ENCODE measurements around the gene RNF135. TPM values are rescaled to one million over a fixed set of nuclear protein-coding genes. Genes with fewer than 3 reads are reported as not detected.

The RNF135 gene, protein sequence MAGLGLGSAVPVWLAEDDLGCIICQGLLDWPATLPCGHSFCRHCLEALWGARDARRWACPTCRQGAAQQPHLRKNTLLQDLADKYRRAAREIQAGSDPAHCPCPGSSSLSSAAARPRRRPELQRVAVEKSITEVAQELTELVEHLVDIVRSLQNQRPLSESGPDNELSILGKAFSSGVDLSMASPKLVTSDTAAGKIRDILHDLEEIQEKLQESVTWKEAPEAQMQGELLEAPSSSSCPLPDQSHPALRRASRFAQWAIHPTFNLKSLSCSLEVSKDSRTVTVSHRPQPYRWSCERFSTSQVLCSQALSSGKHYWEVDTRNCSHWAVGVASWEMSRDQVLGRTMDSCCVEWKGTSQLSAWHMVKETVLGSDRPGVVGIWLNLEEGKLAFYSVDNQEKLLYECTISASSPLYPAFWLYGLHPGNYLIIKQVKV
- 9.3 TPM for total RNA-seq
- 10 to 100 TPM in 3 of 8 donors, 1 to 10 TPM in 5; 7.8 to 11.2 (median 9.2) TPM for polyA plus RNA-seq (ENCODE audit: insufficient read depth in 1 of 8, insufficient read length in 8 of 8, low replicate concordance in 1 of 8)
- long read RNA-seq, donor 1, partial matches to known transcripts: 0 of 4 reads
- long read RNA-seq, donor 1, other reads (novel, unspliced or antisense): 0 of 4 reads
- long read RNA-seq, donor 2, partial matches to known transcripts: 0 of 2 reads
- long read RNA-seq, donor 2, other reads (novel, unspliced or antisense): 0 of 2 reads
- long read RNA-seq, donor 3, partial matches to known transcripts: 0 of 3 reads
- long read RNA-seq, donor 3, other reads (novel, unspliced or antisense): 0 of 3 reads
- long read RNA-seq, donor 4, partial matches to known transcripts: 0 of 1 reads
- long read RNA-seq, donor 4, other reads (novel, unspliced or antisense): 0 of 1 reads
- long read RNA-seq, donor 5, partial matches to known transcripts: 0 of 7 reads
- long read RNA-seq, donor 5, other reads (novel, unspliced or antisense): 0 of 7 reads
- long read RNA-seq, donor 6, partial matches to known transcripts: 0 of 4 reads
- long read RNA-seq, donor 6, other reads (novel, unspliced or antisense): 0 of 4 reads
- long read RNA-seq, donor 7, partial matches to known transcripts: 159 of 164 reads
- long read RNA-seq, donor 7, other reads (novel, unspliced or antisense): 0 of 164 reads
- long read RNA-seq, donor 8, partial matches to known transcripts: 7 of 10 reads
- long read RNA-seq, donor 8, other reads (novel, unspliced or antisense): 0 of 10 reads
- long read RNA-seq, donor 9, partial matches to known transcripts: 0 of 1 reads
- long read RNA-seq, donor 9, other reads (novel, unspliced or antisense): 0 of 1 reads
- long read RNA-seq, donor 10, partial matches to known transcripts: 0 of 1 reads
- long read RNA-seq, donor 10, other reads (novel, unspliced or antisense): 0 of 1 reads
- long read RNA-seq, donor 11, partial matches to known transcripts: 15 of 18 reads
- long read RNA-seq, donor 11, other reads (novel, unspliced or antisense): 0 of 18 reads

DNA sequence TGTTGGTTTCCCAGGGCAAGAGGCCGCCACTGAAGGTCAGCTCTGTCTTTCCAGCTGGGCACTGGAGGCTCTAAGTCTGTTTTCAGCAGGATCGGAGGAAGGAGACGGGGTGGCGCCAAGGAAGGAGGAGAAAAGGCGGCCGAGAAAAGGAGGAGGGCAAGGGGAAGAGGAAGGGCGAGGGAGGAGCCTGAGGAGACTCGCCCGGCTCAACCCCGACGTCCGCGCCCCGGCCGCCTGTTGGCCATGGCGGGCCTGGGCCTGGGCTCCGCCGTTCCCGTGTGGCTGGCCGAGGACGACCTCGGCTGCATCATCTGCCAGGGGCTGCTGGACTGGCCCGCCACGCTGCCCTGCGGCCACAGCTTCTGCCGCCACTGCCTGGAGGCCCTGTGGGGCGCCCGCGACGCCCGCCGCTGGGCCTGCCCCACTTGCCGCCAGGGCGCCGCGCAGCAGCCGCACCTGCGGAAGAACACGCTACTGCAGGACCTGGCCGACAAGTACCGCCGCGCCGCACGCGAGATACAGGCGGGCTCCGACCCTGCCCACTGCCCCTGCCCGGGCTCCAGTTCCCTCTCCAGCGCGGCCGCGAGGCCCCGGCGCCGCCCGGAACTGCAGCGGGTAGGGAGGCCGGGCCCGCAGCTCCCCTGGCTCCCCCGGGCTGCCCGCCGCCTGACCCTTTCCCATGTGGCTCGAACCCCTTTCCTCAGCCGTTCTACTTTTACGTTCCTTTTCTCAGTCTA lies at the start of gene RNF135:
RNF135 (plus strand) TSS at position 209 of the 737 bp plus-strand sequence; CDS start at position 244, 35 bp downstream.
- H3K4me1 ChIP-seq (ENCODE audit: control insufficient read depth, insufficient read depth, low read length): peaks cover 4% of the 10 kb centered on the region
- no peaks in the 10 kb centered on the region for H3K36me3 ChIP-seq (ENCODE audit: control insufficient read depth, insufficient read depth, low read length)
- under 1% methylated on average over 61 of the region's 66 CpGs for WGBS (ENCODE audit: insufficient coverage)
- peak within 1 kb of the TSS; percentile 63 for H3K4me3 ChIP-seq (ENCODE audit: low read length)
- no peaks in the 10 kb centered on the region for H3K27me3 ChIP-seq (ENCODE audit: control insufficient read depth, insufficient read depth, low read length)
- DNase-seq: peak; percentile 95
- peaks cover 3% of the 10 kb centered on the region for H3K9me3 ChIP-seq (replicated peaks; ENCODE audit: control insufficient read depth, low read depth, low read length)
- H3K27ac ChIP-seq (ENCODE audit: low read length): peak within 1 kb of the TSS; percentile 91

DNA sequence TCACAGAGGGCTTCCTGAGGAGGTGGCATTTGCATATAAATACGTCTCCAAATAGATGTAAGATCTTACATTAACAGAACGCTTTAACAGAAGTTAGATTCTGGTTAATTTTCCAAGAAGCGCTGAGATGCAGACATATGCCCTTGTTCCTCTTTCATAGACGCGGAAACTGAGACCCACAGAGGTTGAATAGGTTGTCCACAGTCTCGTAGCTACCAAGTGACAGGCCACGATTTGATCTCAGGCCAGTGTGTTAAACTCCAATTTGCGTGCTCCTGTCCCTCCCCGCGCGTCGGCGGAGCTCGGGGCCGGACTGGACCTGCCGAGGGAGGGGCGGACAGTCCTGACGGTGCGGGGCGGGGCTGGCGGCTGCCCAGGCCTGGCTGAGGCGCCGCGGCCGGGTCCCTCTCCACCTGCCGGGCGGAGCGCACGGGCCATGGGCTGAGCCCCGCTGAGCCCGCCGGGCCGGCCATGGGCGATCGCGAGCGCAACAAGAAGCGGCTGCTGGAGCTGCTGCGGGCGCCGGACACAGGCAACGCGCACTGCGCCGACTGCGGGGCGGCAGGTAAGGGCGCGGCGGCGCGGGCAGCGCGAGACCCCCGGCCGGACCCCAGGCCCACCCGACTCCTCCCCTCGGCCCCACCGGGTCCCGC lies 49.2 kb upstream of the RNF135 start, which contains the start of gene ADAP2:
ADAP2 (plus strand) TSS at position 402 of the 653 bp plus-strand sequence; CDS start at position 472, 70 bp downstream.
- peak within 1 kb of the TSS; percentile 39 for H3K4me3 ChIP-seq (ENCODE audit: low read length)
- no peaks in the 10 kb centered on the region for H3K36me3 ChIP-seq (ENCODE audit: control insufficient read depth, insufficient read depth, low read length)
- H3K27ac ChIP-seq (ENCODE audit: low read length): peak within 1 kb of the TSS; percentile 55
- 1% methylated on average over 59 of the region's 60 CpGs for WGBS (ENCODE audit: insufficient coverage)
- H3K9me3 ChIP-seq (replicated peaks; ENCODE audit: control insufficient read depth, low read depth, low read length): no peaks in the 10 kb centered on the region
- H3K27me3 ChIP-seq (ENCODE audit: control insufficient read depth, insufficient read depth, low read length): peaks cover 57% of the 10 kb centered on the region
- DNase-seq: peak; percentile 64
- H3K4me1 ChIP-seq (ENCODE audit: control insufficient read depth, insufficient read depth, low read length): peaks cover 11% of the 10 kb centered on the region

DNA sequence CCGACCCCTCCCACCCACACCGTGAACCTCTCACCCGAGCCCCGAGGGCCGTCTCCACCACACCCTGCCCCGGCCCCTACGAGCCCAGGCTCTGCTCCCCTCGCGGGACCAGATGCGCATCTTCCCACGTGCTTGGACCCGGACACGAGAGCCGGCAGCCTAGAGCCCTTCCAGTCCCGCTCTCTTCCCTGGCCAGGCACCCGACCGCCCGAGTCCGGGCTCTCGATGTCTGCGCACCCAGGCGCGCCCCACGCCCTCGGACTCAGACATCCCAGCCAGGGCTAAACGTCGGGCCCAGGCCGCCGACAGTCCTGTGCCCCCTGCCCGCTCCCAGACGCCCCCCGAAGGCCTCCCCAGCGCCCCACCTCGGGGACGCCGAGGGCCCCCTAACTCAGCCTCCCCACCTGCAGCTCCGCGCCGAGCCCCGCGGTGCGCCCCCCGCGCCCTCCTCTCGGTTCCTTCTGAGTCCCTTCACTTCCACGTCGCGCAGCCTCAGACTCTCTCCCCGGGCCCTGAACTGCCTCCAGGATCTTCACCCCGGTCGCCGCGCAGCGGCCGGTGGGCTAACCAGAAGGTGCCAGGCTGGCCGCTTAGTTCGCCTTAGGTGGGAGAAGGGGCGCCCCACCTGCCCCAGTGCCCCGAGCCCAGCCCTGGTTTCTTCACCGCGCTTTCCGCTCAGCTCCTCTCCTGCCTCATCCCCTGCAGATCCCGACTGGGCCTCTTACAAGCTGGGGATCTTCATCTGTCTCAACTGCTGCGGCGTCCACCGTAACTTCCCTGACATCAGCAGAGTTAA lies 48.4 kb upstream of the RNF135 start:
- Histone ChIP-seq H3K9me3 (replicated peaks; ENCODE audit: control insufficient read depth, low read depth, low read length) (no peaks in the 10 kb centered on the region), H3K4me3 (ENCODE audit: low read length) (peak overlapping the region; percentile 39), H3K27me3 (ENCODE audit: control insufficient read depth, insufficient read depth, low read length) (peaks cover 61% of the 10 kb centered on the region), H3K36me3 (ENCODE audit: control insufficient read depth, insufficient read depth, low read length) (no peaks in the 10 kb centered on the region), H3K4me1 (ENCODE audit: control insufficient read depth, insufficient read depth, low read length) (peaks cover 11% of the 10 kb centered on the region), H3K27ac (ENCODE audit: low read length) (peak overlapping the region; percentile 55)
- under 1% methylated on average over 66 of the region's 66 CpGs for WGBS (ENCODE audit: insufficient coverage)
- peak; percentile 21 for DNase-seq

DNA sequence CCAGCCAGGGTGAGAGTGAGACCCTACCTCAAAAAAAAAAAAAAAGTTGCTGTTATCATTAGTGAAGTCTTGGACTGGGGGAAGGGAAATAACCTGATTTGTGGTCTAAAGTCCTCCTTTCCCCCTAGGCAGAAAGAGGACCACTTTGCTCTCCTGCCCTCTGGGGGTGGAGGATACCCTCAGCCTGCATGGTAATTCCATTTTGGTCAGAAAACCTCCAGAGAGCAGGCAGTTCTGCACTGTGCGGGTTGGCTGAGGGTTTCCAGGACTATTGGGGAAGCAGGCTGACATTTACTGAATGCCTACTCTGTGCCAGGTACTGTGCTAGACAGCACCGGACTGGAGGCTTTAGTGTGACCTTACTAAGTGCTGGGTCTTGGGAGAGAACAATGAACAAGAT lies 46.5 kb upstream of the RNF135 start:
- Histone ChIP-seq H3K9me3 (replicated peaks; ENCODE audit: control insufficient read depth, low read depth, low read length) (no peaks in the 10 kb centered on the region), H3K36me3 (ENCODE audit: control insufficient read depth, insufficient read depth, low read length) (no peaks in the 10 kb centered on the region), H3K27ac (ENCODE audit: low read length) (no peak overlapping the region), H3K27me3 (ENCODE audit: control insufficient read depth, insufficient read depth, low read length) (peaks cover 61% of the 10 kb centered on the region), H3K4me3 (ENCODE audit: low read length) (no peak overlapping the region), H3K4me1 (ENCODE audit: control insufficient read depth, insufficient read depth, low read length) (peaks cover 11% of the 10 kb centered on the region)
- WGBS (ENCODE audit: insufficient coverage): 48% methylated on average over 2 of the region's 2 CpGs
- DNase-seq: no peak

DNA sequence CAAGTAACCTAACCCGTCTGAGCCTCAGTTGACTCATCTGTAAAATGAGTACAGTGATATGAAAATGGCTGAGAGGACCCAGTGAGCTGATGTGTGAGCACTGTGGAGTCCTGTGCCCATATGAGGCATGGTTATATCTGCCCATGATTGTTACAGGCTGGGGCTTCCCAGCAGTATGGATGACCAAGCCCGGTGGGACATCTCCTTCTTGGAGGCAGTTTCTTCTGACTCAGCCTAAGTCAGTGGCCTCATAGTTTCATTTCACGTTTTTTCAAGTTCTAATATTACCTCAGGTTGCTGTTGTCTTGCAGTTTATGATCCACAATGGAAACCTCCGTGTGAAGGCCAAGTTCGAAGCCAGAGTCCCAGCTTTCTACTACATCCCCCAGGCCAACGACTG lies 44.3 kb upstream of the RNF135 start:
- Histone ChIP-seq H3K36me3 (ENCODE audit: control insufficient read depth, insufficient read depth, low read length) (no peaks in the 10 kb centered on the region), H3K9me3 (replicated peaks; ENCODE audit: control insufficient read depth, low read depth, low read length) (no peaks in the 10 kb centered on the region), H3K4me3 (ENCODE audit: low read length) (no peak overlapping the region), H3K4me1 (ENCODE audit: control insufficient read depth, insufficient read depth, low read length) (peaks cover 7% of the 10 kb centered on the region), H3K27ac (ENCODE audit: low read length) (no peak overlapping the region), H3K27me3 (ENCODE audit: control insufficient read depth, insufficient read depth, low read length) (peaks cover 45% of the 10 kb centered on the region)
- DNase-seq: no peak
- WGBS (ENCODE audit: insufficient coverage): 63% methylated on average over 2 of the region's 6 CpGs

DNA sequence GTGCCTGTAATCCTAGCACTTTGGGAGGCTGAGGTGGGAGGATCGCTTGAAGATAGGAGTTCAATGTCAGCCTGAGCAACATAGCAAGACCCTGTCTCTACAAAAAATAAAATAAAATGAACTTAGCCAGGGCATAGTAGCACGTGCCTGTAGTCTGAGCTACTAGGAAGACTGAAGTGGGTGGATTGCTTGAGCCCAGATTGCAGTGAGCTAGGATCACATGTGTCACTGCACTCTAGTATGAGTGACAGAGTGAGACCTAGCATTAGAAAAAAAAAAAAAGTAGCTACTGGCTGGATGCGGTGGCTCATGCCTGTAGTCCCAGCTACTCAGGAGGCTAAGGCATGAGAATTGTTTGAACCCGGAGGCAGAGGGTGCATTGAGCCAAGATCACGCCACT lies 43.1 kb upstream of the RNF135 start:
- Histone ChIP-seq H3K27me3 (ENCODE audit: control insufficient read depth, insufficient read depth, low read length) (peaks cover 36% of the 10 kb centered on the region), H3K4me3 (ENCODE audit: low read length) (no peak overlapping the region), H3K4me1 (ENCODE audit: control insufficient read depth, insufficient read depth, low read length) (no peaks in the 10 kb centered on the region), H3K27ac (ENCODE audit: low read length) (no peak overlapping the region), H3K36me3 (ENCODE audit: control insufficient read depth, insufficient read depth, low read length) (no peaks in the 10 kb centered on the region), H3K9me3 (replicated peaks; ENCODE audit: control insufficient read depth, low read depth, low read length) (no peaks in the 10 kb centered on the region)
- 86% methylated on average over 4 of the region's 5 CpGs for WGBS (ENCODE audit: insufficient coverage)
- DNase-seq: no peak

DNA sequence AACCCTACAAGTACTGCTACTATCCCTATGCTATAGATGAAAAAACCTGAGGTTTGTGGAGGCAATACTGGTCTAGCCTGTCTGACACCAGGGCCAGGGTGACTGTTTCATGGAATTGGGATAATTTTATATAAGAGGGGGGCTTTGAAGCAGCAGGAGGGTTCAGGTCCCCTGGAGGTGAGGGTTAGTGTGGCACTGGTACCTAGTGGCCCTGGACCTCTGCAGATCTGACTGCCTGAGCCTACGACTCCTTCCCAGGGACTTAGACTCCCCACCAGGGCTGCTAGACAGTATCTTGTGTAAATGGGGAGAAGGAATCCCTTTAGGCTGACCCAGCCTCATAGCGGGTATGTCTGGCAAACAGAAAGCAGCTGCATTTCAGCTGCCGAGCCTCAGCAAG lies 42.3 kb upstream of the RNF135 start:
- no peaks in the 10 kb centered on the region for H3K4me1 ChIP-seq (ENCODE audit: control insufficient read depth, insufficient read depth, low read length)
- no peak overlapping the region for H3K4me3 ChIP-seq (ENCODE audit: low read length)
- DNase-seq: no peak
- no peaks in the 10 kb centered on the region for H3K9me3 ChIP-seq (replicated peaks; ENCODE audit: control insufficient read depth, low read depth, low read length)
- H3K36me3 ChIP-seq (ENCODE audit: control insufficient read depth, insufficient read depth, low read length): no peaks in the 10 kb centered on the region
- H3K27ac ChIP-seq (ENCODE audit: low read length): no peak overlapping the region
- WGBS (ENCODE audit: insufficient coverage): no CpG with 5 or more reads among the region's 3 CpGs
- H3K27me3 ChIP-seq (ENCODE audit: control insufficient read depth, insufficient read depth, low read length): peaks cover 27% of the 10 kb centered on the region

DNA sequence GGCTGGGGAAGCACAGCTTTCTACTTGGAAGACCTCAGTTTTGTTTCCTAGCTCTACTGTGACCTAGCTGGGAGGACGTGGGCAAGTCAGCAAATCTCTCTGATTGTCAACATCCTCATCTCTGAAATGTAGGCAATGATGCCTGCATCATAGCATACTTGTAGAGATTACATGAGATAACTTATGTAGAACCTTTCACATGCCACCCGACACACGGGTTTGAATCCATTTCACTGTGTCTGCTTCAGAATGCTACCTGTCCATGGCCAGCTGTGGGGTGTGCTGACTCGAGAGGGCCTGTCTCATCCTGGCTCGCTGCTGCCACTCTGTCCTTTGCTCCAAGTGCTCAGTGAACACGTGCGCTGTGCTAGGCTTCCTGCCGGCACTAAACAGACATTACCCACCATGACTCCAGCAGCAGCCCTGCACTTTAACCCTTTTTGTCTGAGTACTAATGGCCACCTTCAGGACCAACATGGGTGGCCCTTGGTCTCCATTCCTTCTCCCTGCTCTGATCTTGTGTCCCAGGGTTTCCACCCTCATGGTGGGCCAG lies 41.7 kb upstream of the RNF135 start:
- Histone ChIP-seq H3K4me1 (ENCODE audit: control insufficient read depth, insufficient read depth, low read length) (no peaks in the 10 kb centered on the region), H3K4me3 (ENCODE audit: low read length) (no peak overlapping the region), H3K9me3 (replicated peaks; ENCODE audit: control insufficient read depth, low read depth, low read length) (no peaks in the 10 kb centered on the region), H3K36me3 (ENCODE audit: control insufficient read depth, insufficient read depth, low read length) (no peaks in the 10 kb centered on the region), H3K27ac (ENCODE audit: low read length) (no peak overlapping the region), H3K27me3 (ENCODE audit: control insufficient read depth, insufficient read depth, low read length) (peaks cover 22% of the 10 kb centered on the region)
- WGBS (ENCODE audit: insufficient coverage): 41% methylated on average over 7 of the region's 8 CpGs
- no peak for DNase-seq

Data from muscle of leg (tissue), 16 donors.